ENCODE data around the gene WDR48. TPM values are rescaled to one million over a fixed set of nuclear protein-coding genes. Genes with fewer than 3 reads are reported as not detected.

Gene WDR48
- polyA plus RNA-seq, 1 donor (not counting 4 experiments of a cell fraction or from before 2014, with no cell fraction given): 29.7 TPM

DNA sequence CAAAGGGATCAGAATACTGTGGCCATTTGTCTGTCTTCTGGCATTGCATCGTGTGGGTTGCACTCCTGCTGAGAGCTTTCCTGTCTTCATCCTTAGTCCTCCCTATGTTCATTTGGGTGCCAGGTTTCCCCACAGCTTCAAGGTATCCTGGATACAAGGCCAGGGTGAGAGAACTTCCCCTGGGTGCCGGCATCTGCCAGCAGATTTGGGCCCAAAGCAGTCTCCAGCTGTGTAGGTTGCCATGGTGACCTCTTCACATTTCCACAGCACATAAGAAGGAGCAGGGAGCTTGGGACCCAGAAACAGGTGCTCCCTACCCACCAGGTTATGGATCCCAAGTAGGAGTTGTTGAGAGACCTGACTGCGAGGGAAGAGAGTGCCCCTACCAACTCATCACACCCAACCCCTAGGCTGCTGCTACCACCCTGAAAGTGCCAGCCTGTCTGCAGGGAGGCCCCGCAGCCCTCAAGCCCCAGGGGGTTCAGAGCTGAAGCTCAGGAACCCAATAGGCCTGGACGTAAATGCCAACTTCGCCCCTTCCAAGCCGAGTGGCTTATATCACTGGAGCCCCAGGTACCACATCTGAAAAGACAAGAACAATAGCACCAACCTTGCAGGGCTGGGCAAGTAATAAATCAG, 75.6 kb downstream of the WDR48 start:
- no peak overlapping the region for H2AFZ ChIP-seq (ENCODE audit: control insufficient read depth, low read length)
- H3K9me1 ChIP-seq (ENCODE audit: control insufficient read depth, extremely low read depth, insufficient read depth, low read length): no peaks in the 10 kb centered on the region
- no peaks in the 10 kb centered on the region for H3K36me3 ChIP-seq (ENCODE audit: control insufficient read depth in 2 of 2, extremely low read depth in 1 of 2, insufficient read depth in 2 of 2, low read length in 2 of 2)
- no peak for DNase-seq (ENCODE audit: low read depth, low spot score)
- no peak overlapping the region for H3K9ac ChIP-seq (ENCODE audit: control insufficient read depth, extremely low read depth, insufficient read depth, low read length)
- dilution Hi-C loops (cut with MboI; ENCODE audit: extremely low pct_ligation_motif_present, low sequenced_read_pairs): no loop called here
- FAIRE-seq: no peak
- no peak for TF ChIP-seq EZH2 (IDR thresholded peaks at IDR 0.05; ENCODE audit: low read length)
- TF ChIP-seq, protein P1, sequence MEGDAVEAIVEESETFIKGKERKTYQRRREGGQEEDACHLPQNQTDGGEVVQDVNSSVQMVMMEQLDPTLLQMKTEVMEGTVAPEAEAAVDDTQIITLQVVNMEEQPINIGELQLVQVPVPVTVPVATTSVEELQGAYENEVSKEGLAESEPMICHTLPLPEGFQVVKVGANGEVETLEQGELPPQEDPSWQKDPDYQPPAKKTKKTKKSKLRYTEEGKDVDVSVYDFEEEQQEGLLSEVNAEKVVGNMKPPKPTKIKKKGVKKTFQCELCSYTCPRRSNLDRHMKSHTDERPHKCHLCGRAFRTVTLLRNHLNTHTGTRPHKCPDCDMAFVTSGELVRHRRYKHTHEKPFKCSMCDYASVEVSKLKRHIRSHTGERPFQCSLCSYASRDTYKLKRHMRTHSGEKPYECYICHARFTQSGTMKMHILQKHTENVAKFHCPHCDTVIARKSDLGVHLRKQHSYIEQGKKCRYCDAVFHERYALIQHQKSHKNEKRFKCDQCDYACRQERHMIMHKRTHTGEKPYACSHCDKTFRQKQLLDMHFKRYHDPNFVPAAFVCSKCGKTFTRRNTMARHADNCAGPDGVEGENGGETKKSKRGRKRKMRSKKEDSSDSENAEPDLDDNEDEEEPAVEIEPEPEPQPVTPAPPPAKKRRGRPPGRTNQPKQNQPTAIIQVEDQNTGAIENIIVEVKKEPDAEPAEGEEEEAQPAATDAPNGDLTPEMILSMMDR (optimal IDR thresholded peaks at IDR 0.05 in 1 of 3, IDR thresholded peaks at IDR 0.05 in 1 of 3, conservative IDR thresholded peaks at IDR 0.05 in 1 of 3; ENCODE audit: extremely low read depth in 1 of 3, insufficient read depth in 2 of 3, low read length in 3 of 3): no peak
- no peaks in the 10 kb centered on the region for H4K20me1 ChIP-seq (ENCODE audit: control insufficient read depth, extremely low read depth, insufficient read depth, low read length)
- no peak overlapping the region for H3K4me2 ChIP-seq (ENCODE audit: control insufficient read depth, extremely low read depth, insufficient read depth, low read depth, low read length)
- H3K27ac ChIP-seq (ENCODE audit: control insufficient read depth, insufficient read depth, low read length): no peak overlapping the region
- H3K27me3 ChIP-seq (ENCODE audit: control insufficient read depth, extremely low read depth, insufficient read depth, low read length): no peaks in the 10 kb centered on the region
- H3K4me1 ChIP-seq (ENCODE audit: control insufficient read depth, extremely low read depth, insufficient read depth, low read length): peaks cover 20% of the 10 kb centered on the region
- no peaks in the 10 kb centered on the region for H3K79me2 ChIP-seq (ENCODE audit: control insufficient read depth, insufficient read depth, low read length)
- no peaks in the 10 kb centered on the region for H3K9me3 ChIP-seq (ENCODE audit: control insufficient read depth, low read depth, low read length)
- no peak overlapping the region for H3K4me3 ChIP-seq (ENCODE audit: control insufficient read depth in 2 of 3, extremely low read depth in 1 of 3, insufficient read depth in 2 of 3, low read depth in 1 of 3, low read length in 3 of 3)

DNA sequence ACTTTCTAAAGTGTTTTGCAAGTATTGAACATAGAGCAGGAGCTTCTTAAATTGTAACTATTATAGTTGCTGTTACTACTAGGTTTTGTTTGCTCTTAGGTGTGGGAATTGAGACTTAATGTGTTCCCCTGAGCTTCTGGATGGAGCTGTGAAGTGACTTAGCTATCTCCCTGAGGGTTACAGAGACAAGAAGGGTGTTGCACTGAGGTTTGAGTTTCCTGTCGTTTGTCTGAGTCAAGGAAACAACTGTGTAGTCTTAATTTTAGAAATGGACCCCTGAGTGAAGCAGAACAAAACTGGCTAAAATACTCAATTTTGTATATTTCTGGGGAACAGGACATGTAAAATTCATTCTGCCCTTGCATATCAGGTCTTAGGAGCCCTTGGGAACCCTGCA, 76.1 kb downstream of the WDR48 start:
- Histone ChIP-seq H3K79me2 (ENCODE audit: control insufficient read depth, insufficient read depth, low read length) (no peaks in the 10 kb centered on the region), H3K9me1 (ENCODE audit: control insufficient read depth, extremely low read depth, insufficient read depth, low read length) (no peaks in the 10 kb centered on the region), H3K9me3 (ENCODE audit: control insufficient read depth, low read depth, low read length) (no peaks in the 10 kb centered on the region), H4K20me1 (ENCODE audit: control insufficient read depth, extremely low read depth, insufficient read depth, low read length) (no peaks in the 10 kb centered on the region), H3K4me1 (ENCODE audit: control insufficient read depth, extremely low read depth, insufficient read depth, low read length) (peaks cover 25% of the 10 kb centered on the region), H3K4me2 (ENCODE audit: control insufficient read depth, extremely low read depth, insufficient read depth, low read depth, low read length) (no peak overlapping the region), H3K4me3 (ENCODE audit: control insufficient read depth in 2 of 3, extremely low read depth in 1 of 3, insufficient read depth in 2 of 3, low read depth in 1 of 3, low read length in 3 of 3) (no peak overlapping the region), H3K27ac (ENCODE audit: control insufficient read depth, insufficient read depth, low read length) (no peak overlapping the region), H3K9ac (ENCODE audit: control insufficient read depth, extremely low read depth, insufficient read depth, low read length) (no peak overlapping the region), H2AFZ (ENCODE audit: control insufficient read depth, low read length) (no peak overlapping the region), H3K27me3 (ENCODE audit: control insufficient read depth, extremely low read depth, insufficient read depth, low read length) (no peaks in the 10 kb centered on the region), H3K36me3 (ENCODE audit: control insufficient read depth in 2 of 2, extremely low read depth in 1 of 2, insufficient read depth in 2 of 2, low read length in 2 of 2) (no peaks in the 10 kb centered on the region)
- DNase-seq (ENCODE audit: low read depth, low spot score): no peak
- TF ChIP-seq, protein P1 (optimal IDR thresholded peaks at IDR 0.05 in 1 of 3, IDR thresholded peaks at IDR 0.05 in 1 of 3, conservative IDR thresholded peaks at IDR 0.05 in 1 of 3; ENCODE audit: extremely low read depth in 1 of 3, insufficient read depth in 2 of 3, low read length in 3 of 3): no peak
- no peak for TF ChIP-seq EZH2 (IDR thresholded peaks at IDR 0.05; ENCODE audit: low read length)
- FAIRE-seq: no peak
- dilution Hi-C loops (cut with MboI; ENCODE audit: extremely low pct_ligation_motif_present, low sequenced_read_pairs): no loop called here
